GM12874 (cell line): Measurements from ENCODE around the gene RPL18.

Experiments
- TF ChIP-seq, protein P1 (sequence below): IDR thresholded peaks from 2 replicates; pipeline ENCODE4 v1.5.1; 2011; ENCODE audit warnings: low read depth, mild to moderate bottlenecking, control low read depth, low read length, moderate library complexity; ENCODE audit not compliant: insufficient read depth

RPL18 gene

DNA sequence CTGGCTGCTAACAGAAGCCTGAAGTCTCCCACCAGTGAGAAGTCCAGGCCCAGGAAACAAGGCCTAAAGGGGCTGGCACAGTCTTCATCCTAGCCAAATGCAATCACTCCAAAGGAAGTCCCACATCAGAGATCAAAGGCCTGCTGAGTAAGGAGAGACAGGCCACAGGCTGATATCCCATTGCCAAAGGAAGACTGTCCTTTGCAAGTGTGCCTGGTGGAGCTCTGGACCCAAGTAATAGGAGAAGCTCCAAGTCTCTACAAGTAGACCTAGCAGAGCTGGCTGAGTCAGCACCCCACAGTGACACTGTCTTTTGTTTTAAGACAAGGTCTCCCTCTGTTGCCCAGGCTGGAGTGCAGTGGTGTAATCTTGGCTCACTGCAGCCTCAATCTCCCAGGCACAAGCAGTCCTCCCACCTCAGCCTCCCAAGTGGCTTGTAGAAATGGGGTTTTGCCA is 13.7 kb upstream of the RPL18 start:
- TF ChIP-seq, protein P1, sequence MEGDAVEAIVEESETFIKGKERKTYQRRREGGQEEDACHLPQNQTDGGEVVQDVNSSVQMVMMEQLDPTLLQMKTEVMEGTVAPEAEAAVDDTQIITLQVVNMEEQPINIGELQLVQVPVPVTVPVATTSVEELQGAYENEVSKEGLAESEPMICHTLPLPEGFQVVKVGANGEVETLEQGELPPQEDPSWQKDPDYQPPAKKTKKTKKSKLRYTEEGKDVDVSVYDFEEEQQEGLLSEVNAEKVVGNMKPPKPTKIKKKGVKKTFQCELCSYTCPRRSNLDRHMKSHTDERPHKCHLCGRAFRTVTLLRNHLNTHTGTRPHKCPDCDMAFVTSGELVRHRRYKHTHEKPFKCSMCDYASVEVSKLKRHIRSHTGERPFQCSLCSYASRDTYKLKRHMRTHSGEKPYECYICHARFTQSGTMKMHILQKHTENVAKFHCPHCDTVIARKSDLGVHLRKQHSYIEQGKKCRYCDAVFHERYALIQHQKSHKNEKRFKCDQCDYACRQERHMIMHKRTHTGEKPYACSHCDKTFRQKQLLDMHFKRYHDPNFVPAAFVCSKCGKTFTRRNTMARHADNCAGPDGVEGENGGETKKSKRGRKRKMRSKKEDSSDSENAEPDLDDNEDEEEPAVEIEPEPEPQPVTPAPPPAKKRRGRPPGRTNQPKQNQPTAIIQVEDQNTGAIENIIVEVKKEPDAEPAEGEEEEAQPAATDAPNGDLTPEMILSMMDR, result no peak

DNA sequence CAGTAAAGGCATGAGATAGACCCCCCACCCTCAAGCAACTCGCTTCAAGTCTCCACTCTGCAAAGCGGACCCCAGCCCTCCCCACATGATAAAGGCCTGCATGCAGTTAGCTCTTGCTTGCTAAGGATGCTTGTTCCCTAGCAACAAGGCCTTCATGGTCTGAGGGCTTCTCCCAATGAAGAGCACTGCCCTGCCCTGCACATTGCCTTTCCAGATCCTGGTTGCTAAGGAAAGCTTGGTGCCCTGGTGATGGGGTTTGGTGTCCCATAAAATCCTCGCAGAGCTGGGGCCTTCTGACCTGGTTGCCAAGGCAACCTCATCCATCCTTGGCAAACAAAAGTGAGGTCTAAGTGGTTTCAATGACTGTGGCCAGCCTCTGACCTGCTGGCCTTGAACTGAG is 12.2 kb upstream of the RPL18 start:
- TF ChIP-seq, protein P1, result no peak

DNA sequence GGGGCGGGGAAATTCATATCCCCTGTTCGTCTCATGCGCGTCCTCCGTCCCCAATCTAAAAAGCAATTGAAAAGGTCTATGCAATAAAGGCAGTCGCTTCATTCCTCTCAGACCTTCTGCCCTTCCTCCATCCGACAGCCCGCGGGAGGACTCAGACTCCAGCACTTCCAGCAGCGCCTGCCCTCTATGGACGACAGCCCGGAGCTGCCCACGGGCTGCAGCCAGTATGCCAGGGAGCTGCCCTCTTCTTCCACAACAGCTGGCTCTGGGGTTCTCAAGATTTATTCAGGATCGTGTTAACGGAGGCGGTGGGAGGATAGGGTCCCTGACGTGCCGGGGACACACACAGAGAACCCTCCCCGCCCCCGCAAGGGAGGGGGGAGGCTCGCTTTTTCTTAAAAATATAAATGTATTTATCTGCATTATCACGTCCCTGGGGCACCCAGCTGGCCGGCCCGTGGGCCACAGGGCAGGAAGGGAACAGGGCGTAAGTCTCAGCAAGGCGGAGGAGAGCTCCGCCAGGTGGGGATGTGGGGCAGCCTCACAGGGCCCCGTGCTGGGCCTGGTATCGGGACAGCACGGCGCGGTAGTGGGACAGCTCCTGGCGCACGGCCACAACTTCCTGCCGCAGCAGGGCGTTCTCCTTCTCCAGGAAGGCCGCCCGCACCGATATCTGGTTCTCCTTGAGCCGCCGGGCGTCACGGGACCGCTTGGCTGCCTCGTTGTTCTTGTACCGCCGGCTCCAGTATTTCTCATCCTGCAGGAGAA is 11.5 kb upstream of the RPL18 start:
- TF ChIP-seq, protein P1, result no peak

DNA sequence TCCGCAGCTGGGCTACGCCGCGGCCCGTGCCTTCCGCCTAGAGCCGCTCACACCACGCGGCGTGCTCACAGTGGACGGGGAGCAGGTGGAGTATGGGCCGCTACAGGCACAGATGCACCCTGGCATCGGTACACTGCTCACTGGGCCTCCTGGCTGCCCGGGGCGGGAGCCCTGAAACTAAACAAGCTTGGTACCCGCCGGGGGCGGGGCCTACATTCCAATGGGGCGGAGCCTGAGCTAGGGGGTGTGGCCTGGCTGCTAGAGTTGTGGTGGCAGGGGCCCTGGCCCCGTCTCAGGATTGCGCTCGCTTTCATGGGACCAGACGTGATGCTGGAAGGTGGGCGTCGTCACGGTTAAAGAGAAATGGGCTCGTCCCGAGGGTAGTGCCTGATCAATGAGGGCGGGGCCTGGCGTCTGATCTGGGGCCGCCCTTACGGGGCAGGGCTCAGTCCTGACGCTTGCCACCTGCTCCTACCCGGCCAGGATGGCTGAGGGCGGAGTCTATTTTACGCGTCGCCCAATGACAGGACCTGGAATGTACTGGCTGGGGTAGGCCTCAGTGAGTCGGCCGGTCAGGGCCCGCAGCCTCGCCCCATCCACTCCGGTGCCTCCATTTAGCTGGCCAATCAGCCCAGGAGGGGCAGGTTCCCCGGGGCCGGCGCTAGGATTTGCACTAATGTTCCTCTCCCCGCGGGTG is 10.8 kb upstream of the RPL18 start:
- TF ChIP-seq, protein P1, result no peak

DNA sequence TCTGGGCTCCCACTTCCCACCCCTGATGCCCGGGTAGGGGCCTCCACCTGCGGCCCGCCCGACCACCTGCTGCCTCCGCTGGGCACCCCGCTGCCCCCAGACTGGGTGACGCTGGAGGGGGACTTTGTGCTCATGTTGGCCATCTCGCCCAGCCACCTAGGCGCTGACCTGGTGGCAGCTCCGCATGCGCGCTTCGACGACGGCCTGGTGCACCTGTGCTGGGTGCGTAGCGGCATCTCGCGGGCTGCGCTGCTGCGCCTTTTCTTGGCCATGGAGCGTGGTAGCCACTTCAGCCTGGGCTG is 10.3 kb upstream of the RPL18 start:
- TF ChIP-seq, protein P1, result no peak

DNA sequence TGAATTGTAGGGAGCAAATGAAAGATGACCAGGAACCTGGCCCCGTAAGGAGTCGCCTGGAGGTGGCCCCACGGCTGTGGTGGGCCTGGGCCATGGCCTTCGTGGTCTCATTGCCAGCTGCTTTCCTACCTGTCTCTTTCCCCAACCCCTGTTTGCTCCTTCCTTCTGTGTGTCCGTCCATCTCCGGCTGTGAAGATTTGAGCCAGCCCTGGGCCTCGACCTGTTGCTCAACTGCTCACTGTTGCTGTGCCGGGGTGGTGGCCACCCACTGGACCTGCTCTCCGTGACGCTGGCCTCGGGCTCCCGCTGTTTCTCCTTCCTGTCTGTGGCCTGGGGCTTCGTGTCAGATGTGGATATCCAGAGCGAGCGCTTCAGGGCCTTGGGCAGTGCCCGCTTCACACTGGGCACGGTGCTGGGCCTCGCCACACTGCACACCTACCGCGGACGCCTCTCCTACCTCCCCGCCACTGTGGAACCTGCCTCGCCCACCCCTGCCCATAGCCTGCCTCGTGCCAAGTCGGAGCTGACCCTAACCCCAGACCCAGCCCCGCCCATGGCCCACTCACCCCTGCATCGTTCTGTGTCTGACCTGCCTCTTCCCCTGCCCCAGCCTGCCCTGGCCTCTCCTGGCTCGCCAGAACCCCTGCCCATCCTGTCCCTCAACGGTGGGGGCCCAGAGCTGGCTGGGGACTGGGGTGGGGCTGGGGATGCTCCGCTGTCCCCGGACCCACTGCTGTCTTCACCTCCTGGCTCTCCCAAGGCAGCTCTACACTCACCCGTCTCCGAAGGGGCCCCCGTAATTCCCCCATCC is 9.7 kb upstream of the RPL18 start:
- TF ChIP-seq, protein P1, result no peak

DNA sequence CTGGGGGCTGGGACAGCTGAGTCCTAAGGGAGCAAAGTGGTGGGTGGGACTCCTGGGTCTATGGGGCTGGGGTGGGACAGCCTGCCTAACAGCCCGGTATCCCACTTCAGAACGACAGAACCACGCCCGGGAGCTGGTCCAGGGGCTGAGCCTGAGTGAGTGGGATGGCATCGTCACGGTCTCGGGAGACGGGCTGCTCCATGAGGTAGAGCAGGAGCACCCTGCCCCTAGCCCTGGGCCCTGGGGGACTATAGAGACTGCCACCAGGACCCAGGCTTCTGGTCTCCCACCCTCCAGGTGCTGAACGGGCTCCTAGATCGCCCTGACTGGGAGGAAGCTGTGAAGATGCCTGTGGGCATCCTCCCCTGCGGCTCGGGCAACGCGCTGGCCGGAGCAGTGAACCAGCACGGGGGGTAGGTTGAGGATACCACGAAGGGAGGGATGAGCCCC is 8.9 kb upstream of the RPL18 start:
- TF ChIP-seq, protein P1, result no peak
